Karpas-422 (cell line): Measurements from ENCODE around the gene ZDHHC11. TPM values are rescaled to one million over a fixed set of nuclear protein-coding genes. Genes with fewer than 3 reads are reported as not detected.
A peak's percentile ranks its signal among the peaks of the same experiment; 100 is the strongest.
"Not testable (repeated sequence)": the region's sequence is repeated elsewhere in the genome, so short reads cannot be mapped to it uniquely, and the experiment has no call there.

Experiments
- DNase-seq: peaks from one replicate; pipeline ENCODE4 v3.0.0-alpha.2; 2015
- H2AFZ ChIP-seq: fragments of 200-600 bp; sonication (generic); 2 replicates; pipeline ENCODE4 v1.6.1; 2014; ENCODE audit warnings: antibody characterized with exemption, low read length, mixed read lengths
- H3K27ac ChIP-seq: fragments of 200-600 bp; sonication (generic); 2 replicates; pipeline ENCODE4 v1.5.1; 2014; ENCODE audit warnings: mild to moderate bottlenecking, low read length, moderate library complexity
- H3K27me3 ChIP-seq: fragments of 200-600 bp; sonication (generic); 2 replicates; pipeline ENCODE4 v1.6.1; 2014; ENCODE audit warnings: low read length, mixed read lengths
- H3K36me3 ChIP-seq: fragments of 200-600 bp; sonication (generic); 2 replicates; pipeline ENCODE4 v1.6.1; 2014; ENCODE audit warnings: low read length, mixed read lengths; ENCODE audit not compliant: insufficient read depth
- H3K4me1 ChIP-seq: fragments of 200-600 bp; sonication (generic); 2 replicates; pipeline ENCODE4 v1.6.1; 2014; ENCODE audit warnings: mild to moderate bottlenecking, low read length, mixed read lengths
- H3K4me2 ChIP-seq: fragments of 200-600 bp; sonication (generic); 2 replicates; pipeline ENCODE4 v1.6.1; 2014; ENCODE audit warnings: low read length, low read depth, mild to moderate bottlenecking; ENCODE audit not compliant: poor library complexity, severe bottlenecking
- H3K4me3 ChIP-seq: fragments of 200-600 bp; sonication (generic); 2 replicates; pipeline ENCODE4 v1.5.1; 2014; ENCODE audit warnings: mild to moderate bottlenecking, antibody characterized with exemption, low read length, mixed read lengths
- H3K79me2 ChIP-seq: fragments of 200-600 bp; sonication (generic); 2 replicates; pipeline ENCODE4 v1.6.1; 2014; ENCODE audit warnings: mild to moderate bottlenecking, low read length, mixed read lengths
- H3K9ac ChIP-seq: fragments of 200-600 bp; sonication (generic); 2 replicates; pipeline ENCODE4 v1.6.0; 2014; ENCODE audit warnings: low read length
- H3K9me2 ChIP-seq: fragments of 200-600 bp; sonication (generic), shearing (Covaris generic); replicated peaks from 2 replicates; pipeline ENCODE4 v1.6.0; 2014; ENCODE audit warnings: mild to moderate bottlenecking, low read length, moderate library complexity; ENCODE audit not compliant: insufficient read depth
- H3K9me3 ChIP-seq: fragments of 300-700, 200-600 bp; sonication (generic); 2 replicates; pipeline ENCODE4 v1.6.1; 2014; ENCODE audit warnings: low read length, mixed read lengths
- H4K20me1 ChIP-seq: fragments of 200-600 bp; sonication (generic); 2 replicates; pipeline ENCODE4 v1.6.1; 2014; ENCODE audit warnings: mild to moderate bottlenecking, antibody characterized with exemption, low read length, low read depth; ENCODE audit not compliant: insufficient read depth
- total RNA-seq: library from RNA; depleted of rRNA; stranded (reverse); fragments of >200 nt; shearing (Covaris generic); gene quantifications from 2 replicates; pipeline ENCODE4 v1.2.3, GENCODE V29; 2014; ENCODE audit warnings: low replicate concordance

ZDHHC11 gene
- total RNA-seq, 1 experiment from 2014 or later, result 10.8 TPM

GRCh38 chr5:766666-767431 is 83.9 kb downstream of the ZDHHC11 start:
- Histone ChIP-seq H3K27me3 (no peaks in the 10 kb centered on the region), H3K4me3 (no peak overlapping the region), H3K79me2 (no peaks in the 10 kb centered on the region), H4K20me1 (no peaks in the 10 kb centered on the region), H3K9me2 (no peaks in the 10 kb centered on the region), H3K4me2 (no peak overlapping the region), H3K9ac (no peak overlapping the region), H3K27ac (no peak overlapping the region), H3K4me1 (peaks cover 10% of the 10 kb centered on the region), H3K9me3 (no peaks in the 10 kb centered on the region), H3K36me3 (no peaks in the 10 kb centered on the region), H2AFZ (no peak overlapping the region)
- no peak for DNase-seq

GRCh38 chr5:765948-766631 is 84.7 kb downstream of the ZDHHC11 start:
- Histone ChIP-seq H3K4me3 (no peak overlapping the region), H3K79me2 (no peaks in the 10 kb centered on the region), H4K20me1 (no peaks in the 10 kb centered on the region), H2AFZ (no peak overlapping the region), H3K27ac (no peak overlapping the region), H3K4me1 (peaks cover 10% of the 10 kb centered on the region), H3K9me3 (no peaks in the 10 kb centered on the region), H3K36me3 (no peaks in the 10 kb centered on the region), H3K9ac (no peak overlapping the region), H3K9me2 (no peaks in the 10 kb centered on the region), H3K27me3 (no peaks in the 10 kb centered on the region), H3K4me2 (no peak overlapping the region)
- DNase-seq, result no peak

GRCh38 chr5:763998-764781 is 86.6 kb downstream of the ZDHHC11 start:
- H3K27ac ChIP-seq, result no peak overlapping the region
- no peak overlapping the region for H2AFZ ChIP-seq
- no peak overlapping the region for H3K4me3 ChIP-seq
- no peak overlapping the region for H3K9ac ChIP-seq
- peaks cover 10% of the 10 kb centered on the region for H3K4me1 ChIP-seq
- H3K4me2 ChIP-seq, result no peak overlapping the region
- DNase-seq, result no peak
- H4K20me1 ChIP-seq, result no peaks in the 10 kb centered on the region
- no peaks in the 10 kb centered on the region for H3K27me3 ChIP-seq
- no peaks in the 10 kb centered on the region for H3K9me3 ChIP-seq
- no peaks in the 10 kb centered on the region for H3K79me2 ChIP-seq
- H3K9me2 ChIP-seq, result no peaks in the 10 kb centered on the region
- H3K36me3 ChIP-seq, result no peaks in the 10 kb centered on the region

- H3K4me3 ChIP-seq, result no peak overlapping the region
- no peaks in the 10 kb centered on the region for H3K79me2 ChIP-seq
- H2AFZ ChIP-seq, result no peak overlapping the region
- H3K27ac ChIP-seq, result no peak overlapping the region
- no peaks in the 10 kb centered on the region for H3K36me3 ChIP-seq
- DNase-seq, result no peak
- H3K4me1 ChIP-seq, result peaks cover 10% of the 10 kb centered on the region
- H3K27me3 ChIP-seq, result no peaks in the 10 kb centered on the region
- H3K4me2 ChIP-seq, result no peak overlapping the region
- H4K20me1 ChIP-seq, result no peaks in the 10 kb centered on the region
- no peaks in the 10 kb centered on the region for H3K9me2 ChIP-seq
- no peaks in the 10 kb centered on the region for H3K9me3 ChIP-seq
- no peak overlapping the region for H3K9ac ChIP-seq
Observed at GRCh38 chr5:763397-763796, 87.4 kb downstream of the ZDHHC11 start.

GRCh38 chr5:762996-763395 is 87.8 kb downstream of the ZDHHC11 start:
- not testable (repeated sequence) for H3K79me2 ChIP-seq, H2AFZ ChIP-seq, H4K20me1 ChIP-seq, H3K27ac ChIP-seq, H3K9ac ChIP-seq, H3K4me2 ChIP-seq, H3K4me1 ChIP-seq, H3K4me3 ChIP-seq, H3K36me3 ChIP-seq, H3K9me3 ChIP-seq, DNase-seq, H3K27me3 ChIP-seq, H3K9me2 ChIP-seq

GRCh38 chr5:761854-762710 is 88.7 kb downstream of the ZDHHC11 start:
- Histone ChIP-seq H3K36me3 (no peaks in the 10 kb centered on the region), H3K27ac (no peak overlapping the region), H3K9me2 (no peaks in the 10 kb centered on the region), H3K4me1 (peaks cover 10% of the 10 kb centered on the region), H3K27me3 (no peaks in the 10 kb centered on the region), H3K9me3 (no peaks in the 10 kb centered on the region), H3K4me3 (no peak overlapping the region), H3K79me2 (no peaks in the 10 kb centered on the region), H2AFZ (no peak overlapping the region), H3K4me2 (no peak overlapping the region), H4K20me1 (no peaks in the 10 kb centered on the region), H3K9ac (no peak overlapping the region)
- peak; percentile 66 for DNase-seq

- H3K9ac ChIP-seq, result no peak overlapping the region
- no peaks in the 10 kb centered on the region for H3K9me3 ChIP-seq
- H3K27me3 ChIP-seq, result no peaks in the 10 kb centered on the region
- H3K9me2 ChIP-seq, result no peaks in the 10 kb centered on the region
- DNase-seq, result no peak
- H3K36me3 ChIP-seq, result no peaks in the 10 kb centered on the region
- H3K4me1 ChIP-seq, result peaks cover 10% of the 10 kb centered on the region
- no peak overlapping the region for H3K4me3 ChIP-seq
- no peak overlapping the region for H3K27ac ChIP-seq
- no peak overlapping the region for H3K4me2 ChIP-seq
- H2AFZ ChIP-seq, result no peak overlapping the region
- no peaks in the 10 kb centered on the region for H4K20me1 ChIP-seq
- H3K79me2 ChIP-seq, result no peaks in the 10 kb centered on the region
Observed at GRCh38 chr5:761059-761771, 89.6 kb downstream of the ZDHHC11 start.
